ENCODE measurements around the gene ACSL4. TPM values are rescaled to one million over a fixed set of nuclear protein-coding genes. Genes with fewer than 3 reads are reported as not detected.
"Not testable (repeated sequence)": the region's sequence is repeated elsewhere in the genome, so short reads cannot be mapped to it uniquely, and the experiment has no call there.

ACSL4 gene
- total RNA-seq, 6 donors from 2014 or later, result 53.2 to 156 (median 106) TPM

DNA sequence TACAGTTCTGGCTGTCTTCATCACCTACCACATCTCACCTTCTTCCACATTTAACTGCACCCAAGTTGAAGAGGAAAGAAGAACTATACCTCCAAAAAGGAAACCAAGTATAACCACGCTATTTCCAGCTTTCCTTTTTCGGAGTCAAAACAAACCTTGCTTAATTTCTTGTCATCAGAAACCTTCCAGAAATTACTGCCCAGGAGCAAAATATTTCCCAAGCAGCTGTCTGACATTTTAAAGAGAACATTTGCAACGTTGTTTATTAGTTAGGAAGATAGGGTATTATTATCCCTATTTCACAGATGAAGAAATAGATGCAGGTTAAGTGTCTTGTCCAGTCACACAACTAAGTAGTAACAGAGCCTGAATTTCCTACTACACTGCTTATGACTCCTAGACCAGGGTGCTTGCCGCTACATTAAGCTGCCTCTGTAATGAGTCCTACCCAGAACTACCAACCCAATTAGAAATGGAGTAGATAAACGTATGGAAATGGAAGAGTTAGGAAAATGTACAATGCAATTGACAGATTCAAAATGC lies 2.2 kb upstream of the ACSL4 start:
- Histone ChIP-seq H3K4me1 (no peaks in the 10 kb centered on the region), H3K36me3 (no peaks in the 10 kb centered on the region), H3K27me3 (no peaks in the 10 kb centered on the region), H3K9me3 (no peaks in the 10 kb centered on the region), H3K4me3 (no peak overlapping the region), H3K27ac (peak overlapping the region in 3 of 4 donors; percentile 43 to 93 (median 51))
- ATAC-seq (ENCODE audit: low FRiP score in 2 of 2) (no peak), DNase-seq (no peak)
- no peak for TF ChIP-seq POLR2AphosphoS5 (IDR thresholded peaks at IDR 0.05)
- TF ChIP-seq POLR2A (IDR thresholded peaks at IDR 0.05), result no peak
- TF ChIP-seq EP300 (IDR thresholded peaks at IDR 0.05), result no peak
- TF ChIP-seq, protein P1, sequence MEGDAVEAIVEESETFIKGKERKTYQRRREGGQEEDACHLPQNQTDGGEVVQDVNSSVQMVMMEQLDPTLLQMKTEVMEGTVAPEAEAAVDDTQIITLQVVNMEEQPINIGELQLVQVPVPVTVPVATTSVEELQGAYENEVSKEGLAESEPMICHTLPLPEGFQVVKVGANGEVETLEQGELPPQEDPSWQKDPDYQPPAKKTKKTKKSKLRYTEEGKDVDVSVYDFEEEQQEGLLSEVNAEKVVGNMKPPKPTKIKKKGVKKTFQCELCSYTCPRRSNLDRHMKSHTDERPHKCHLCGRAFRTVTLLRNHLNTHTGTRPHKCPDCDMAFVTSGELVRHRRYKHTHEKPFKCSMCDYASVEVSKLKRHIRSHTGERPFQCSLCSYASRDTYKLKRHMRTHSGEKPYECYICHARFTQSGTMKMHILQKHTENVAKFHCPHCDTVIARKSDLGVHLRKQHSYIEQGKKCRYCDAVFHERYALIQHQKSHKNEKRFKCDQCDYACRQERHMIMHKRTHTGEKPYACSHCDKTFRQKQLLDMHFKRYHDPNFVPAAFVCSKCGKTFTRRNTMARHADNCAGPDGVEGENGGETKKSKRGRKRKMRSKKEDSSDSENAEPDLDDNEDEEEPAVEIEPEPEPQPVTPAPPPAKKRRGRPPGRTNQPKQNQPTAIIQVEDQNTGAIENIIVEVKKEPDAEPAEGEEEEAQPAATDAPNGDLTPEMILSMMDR (IDR thresholded peaks at IDR 0.05), result no peak
- 62 to 65% methylated on average over 5 of the region's 5 CpGs for WGBS, 2 donors

DNA sequence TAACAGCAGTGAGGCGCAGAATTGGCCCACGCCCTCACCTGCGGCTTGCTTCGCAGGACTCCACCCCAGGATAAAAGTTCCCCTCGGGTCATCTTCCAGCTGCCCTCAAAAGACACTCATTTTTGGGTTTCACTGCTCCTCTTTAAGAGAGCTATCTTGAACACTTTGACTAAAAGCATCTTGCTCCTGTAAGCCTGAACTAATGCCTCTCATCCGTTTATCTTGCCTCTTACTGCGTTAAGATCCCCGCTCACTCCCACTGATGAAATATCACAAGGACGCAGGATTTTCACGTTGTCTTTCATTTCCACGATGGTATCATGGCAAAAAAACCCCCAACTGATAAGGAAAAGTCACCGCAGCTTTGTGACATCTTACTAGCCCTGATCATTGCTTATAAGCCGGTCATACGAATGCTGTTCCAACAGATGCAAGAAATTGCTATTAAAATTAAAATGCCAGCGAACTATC lies 591 bp upstream of the ACSL4 start:
- TF ChIP-seq EP300 (IDR thresholded peaks at IDR 0.05) (no peak), POLR2AphosphoS5 (IDR thresholded peaks at IDR 0.05) (no peak), POLR2A (IDR thresholded peaks at IDR 0.05) (no peak)
- TF ChIP-seq, protein P1 (IDR thresholded peaks at IDR 0.05), result no peak
- ATAC-seq (ENCODE audit: low FRiP score in 2 of 2), result no peak
- Histone ChIP-seq H3K4me3 (peak overlapping the region; percentile 28 to 76 (median 61)), H3K9me3 (no peaks in the 10 kb centered on the region), H3K27me3 (no peaks in the 10 kb centered on the region), H3K4me1 (no peaks in the 10 kb centered on the region), H3K27ac (peak overlapping the region; percentile 88 to 95 (median 93)), H3K36me3 (no peaks in the 10 kb centered on the region)
- 26 to 55% methylated on average over 8 to 15 of the region's 15 CpGs for WGBS, 2 donors
- DNase-seq, result no peak

DNA sequence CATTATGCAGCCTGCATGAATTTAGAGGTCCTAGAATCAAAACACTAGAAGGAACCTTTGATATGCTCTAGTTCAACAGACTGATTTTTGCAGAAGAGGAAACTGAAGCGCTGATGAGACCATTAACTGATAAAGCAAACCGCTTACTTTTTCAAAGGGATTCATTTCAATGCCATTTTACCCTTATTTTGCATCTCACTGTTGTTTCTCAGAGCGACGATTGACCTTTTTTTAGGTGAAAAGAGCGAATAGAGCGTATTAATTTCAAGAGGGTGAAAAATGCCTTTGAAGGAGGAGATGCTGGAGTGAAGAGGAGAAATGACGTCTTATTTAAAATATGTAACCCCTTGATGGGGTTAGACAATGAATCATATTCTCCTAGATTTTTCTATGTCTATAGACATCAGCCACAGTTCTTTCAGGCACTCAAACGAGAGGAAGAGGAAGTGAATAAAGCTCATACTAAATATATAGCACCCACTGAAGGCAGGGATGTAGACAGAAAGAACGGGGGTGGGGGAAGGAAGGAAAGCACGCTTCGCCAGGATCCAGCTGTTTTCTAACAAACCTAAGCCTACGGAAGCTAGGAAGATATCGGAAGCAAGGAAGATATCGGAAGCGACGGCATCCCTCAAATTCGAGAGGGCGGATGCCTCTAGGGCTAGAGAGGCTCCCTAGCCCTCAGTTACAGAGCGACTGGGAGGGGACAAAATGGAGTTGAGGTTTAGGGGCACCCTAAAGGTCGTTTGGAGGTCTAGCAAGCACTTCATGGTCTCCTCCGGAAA lies 848 bp downstream of the ACSL4 start:
- peak; percentile 54 to 65 for ATAC-seq (ENCODE audit: low FRiP score in 2 of 2)
- 7 to 29% methylated on average over 21 of the region's 21 CpGs for WGBS, 2 donors
- no peak for DNase-seq

DNA sequence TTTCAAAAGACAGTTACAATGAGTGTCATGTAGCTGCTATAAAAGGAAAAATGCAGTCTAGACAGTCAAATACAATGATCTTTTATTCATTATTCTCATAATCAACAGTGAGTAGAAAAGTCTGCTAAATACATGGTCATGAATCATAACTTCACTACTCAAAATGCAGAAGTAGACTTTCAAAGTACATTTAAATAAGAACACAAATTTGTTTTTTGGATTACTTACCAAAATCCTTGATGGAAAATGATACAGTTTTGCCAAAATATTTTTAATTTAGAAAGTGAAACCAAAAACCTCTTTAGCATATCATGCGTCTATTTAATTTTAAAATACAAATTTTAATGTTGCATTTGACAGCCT lies 4.9 kb downstream of the ACSL4 start:
- TF ChIP-seq, protein P1 (IDR thresholded peaks at IDR 0.05), result no peak
- TF ChIP-seq EP300 (IDR thresholded peaks at IDR 0.05) (no peak), POLR2AphosphoS5 (IDR thresholded peaks at IDR 0.05) (no peak), POLR2A (IDR thresholded peaks at IDR 0.05) (no peak)
- H3K36me3 ChIP-seq, result no peaks in the 10 kb centered on the region
- peaks cover 3 to 8% (median 5%) of the 10 kb centered on the region in 4 donors for H3K4me1 ChIP-seq
- no peaks in the 10 kb centered on the region for H3K27me3 ChIP-seq
- 0 to 56% methylated on average over 1 of the region's 1 CpG for WGBS, 2 donors
- H3K4me3 ChIP-seq, result peak overlapping the region in 1 of 4 donors; percentile 13
- no peak for ATAC-seq (ENCODE audit: low FRiP score in 2 of 2)
- DNase-seq, result no peak
- H3K9me3 ChIP-seq, result no peaks in the 10 kb centered on the region
- H3K27ac ChIP-seq, result peak overlapping the region in 3 of 4 donors; percentile 11 to 45 (median 35)

More for the DNA sequence above, 848 bp downstream of the ACSL4 start:
- Histone ChIP-seq H3K9me3 (no peaks in the 10 kb centered on the region), H3K4me1 (peaks cover 2 to 6% (median 4%) of the 10 kb centered on the region in 4 donors), H3K27ac (peak overlapping the region; percentile 88 to 95 (median 93)), H3K36me3 (no peaks in the 10 kb centered on the region), H3K27me3 (no peaks in the 10 kb centered on the region), H3K4me3 (peak overlapping the region; percentile 39 to 76 (median 61))
- TF ChIP-seq, protein P1 (IDR thresholded peaks at IDR 0.05), result no peak
- peak in 1 of 4 donors; percentile 16 for TF ChIP-seq POLR2A (IDR thresholded peaks at IDR 0.05)
- peak in 1 of 2 donors; percentile 5 for TF ChIP-seq POLR2AphosphoS5 (IDR thresholded peaks at IDR 0.05)
- TF ChIP-seq EP300 (IDR thresholded peaks at IDR 0.05), result no peak

DNA sequence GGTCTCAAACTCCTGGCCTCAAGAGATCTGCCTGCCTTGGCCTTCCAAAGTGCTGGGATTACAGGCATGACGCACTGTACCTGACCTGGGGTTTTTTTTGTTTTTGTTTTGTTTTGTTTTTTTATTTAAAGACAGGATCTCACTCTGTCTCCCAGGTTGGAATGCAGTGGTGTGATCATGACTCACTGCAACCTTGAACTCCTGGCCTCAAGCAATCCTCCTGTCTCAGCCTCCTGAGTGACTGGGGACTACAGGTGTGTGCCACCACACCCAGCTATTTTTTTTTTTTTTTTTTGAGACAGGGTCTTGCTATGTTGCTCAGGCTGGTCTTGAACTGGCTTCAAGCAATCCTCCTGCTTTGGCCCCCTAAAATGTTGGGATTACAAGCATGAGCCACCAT lies 8.1 kb downstream of the ACSL4 start:
- H3K4me3 ChIP-seq; H3K27me3 ChIP-seq; H3K9me3 ChIP-seq; H3K36me3 ChIP-seq; H3K4me1 ChIP-seq; ATAC-seq (ENCODE audit: low FRiP score in 2 of 2); H3K27ac ChIP-seq; DNase-seq: not testable (repeated sequence)
- WGBS, 2 donors, result 72 to 100% methylated on average over 1 of the region's 1 CpG
